Caco-2 (cell line): ENCODE measurements around the gene COL5A1. TPM values are rescaled to one million over a fixed set of nuclear protein-coding genes. Genes with fewer than 3 reads are reported as not detected.

ENCODE experiments used
- BruUV-seq: library from RNA; stranded (reverse); fragments of 400-500 nt; replicated peaks from 2 replicates; lab custom pipeline; 2021; lab: Mats Ljungman, UMichigan
- CTCF ChIA-PET: fragments of 300-600 bp; sonication (Branson Sonifier 250); formaldehyde crosslinking; loops from one replicate; lab custom pipeline; 2022; ENCODE audit warnings: antibody characterized with exemption; lab: Charles Lee
- POLR2A ChIA-PET: fragments of 300-600 bp; sonication (Branson Sonifier 250); formaldehyde crosslinking; loops from one replicate; lab custom pipeline; 2022; ENCODE audit warnings: antibody characterized with exemption; lab: Charles Lee
- DNase-seq, 2 experiments: peaks; one replicate each; pipeline versions ENCODE4 v3.0.0 to v3.0.0-alpha.2; 2020 to 2022
- H3K27me3 ChIP-seq: replicated peaks from 2 replicates; pipeline ENCODE4 v1.6.0; 2011; ENCODE audit warnings: low read length; ENCODE audit not compliant: control insufficient read depth, insufficient read depth
- H3K36me3 ChIP-seq: 2 replicates; pipeline ENCODE4 v1.5.1; 2011; ENCODE audit warnings: low read length; ENCODE audit not compliant: control insufficient read depth, insufficient read depth
- H3K4me1 ChIP-seq: fragments of 250-450 bp; sonication (Bioruptor Pico); 2 replicates; pipeline ENCODE4 v1.5.1; 2020; ENCODE audit warnings: mild to moderate bottlenecking
- H3K4me3 ChIP-seq: 2 replicates; pipeline ENCODE4 v1.5.1; 2011; ENCODE audit warnings: low read depth, mild to moderate bottlenecking, control low read depth, low read length
- H3K9me3 ChIP-seq: fragments of 250-450 bp; sonication (Bioruptor Pico); 2 replicates; pipeline ENCODE4 v1.5.1; 2020; ENCODE audit warnings: mild to moderate bottlenecking, moderate library complexity
- H3K27ac Mint-ChIP-seq: one replicate; pipeline ENCODE4 v1.8.0; 2022; ENCODE audit warnings: mixed read lengths; ENCODE audit not compliant: unreplicated experiment
- H3K27me3 Mint-ChIP-seq: one replicate; pipeline ENCODE4 v1.8.0; 2022; ENCODE audit warnings: mixed read lengths; ENCODE audit not compliant: insufficient read depth, unreplicated experiment
- H3K36me3 Mint-ChIP-seq: one replicate; pipeline ENCODE4 v1.8.0; 2022; ENCODE audit warnings: mild to moderate bottlenecking, mixed read lengths; ENCODE audit not compliant: insufficient read depth, unreplicated experiment
- H3K4me1 Mint-ChIP-seq: one replicate; pipeline ENCODE4 v1.8.0; 2022; ENCODE audit warnings: low read depth, mixed read lengths; ENCODE audit not compliant: unreplicated experiment
- H3K4me3 Mint-ChIP-seq: one replicate; pipeline ENCODE4 v1.8.0; 2022; ENCODE audit warnings: mild to moderate bottlenecking, moderate library complexity, mixed read lengths; ENCODE audit not compliant: unreplicated experiment
- H3K9me3 Mint-ChIP-seq: one replicate; pipeline ENCODE4 v1.8.0; 2022; ENCODE audit warnings: mixed read lengths; ENCODE audit not compliant: unreplicated experiment
- intact Hi-C: fragments of 100-400 bp; cut with micrococcal nuclease; formaldehyde crosslinking; loops from one replicate; pipeline ENCODE4 v1.10.0; 2022; ENCODE audit not compliant: unreplicated experiment
- total RNA-seq: library from RNA; stranded (reverse); gene quantifications from 2 replicates; pipeline ENCODE4 v1.2.3, GENCODE V29; 2022
- TF ChIP-seq, protein P1 (sequence below), 2 experiments: fragments of 200-600 bp in 1 of 2; IDR thresholded peaks; 1 replicate in 1 of 2; 2 replicates in 1 of 2; pipeline versions ENCODE4 v1.5.1 to v1.8.0; 2011 to 2022; ENCODE audit warnings: antibody characterized with exemption in 1 of 2, control low read depth in 1 of 2, inconsistent platforms in 1 of 2, low read depth in 1 of 2, low read length in 1 of 2, mild to moderate bottlenecking in 1 of 2, moderate library complexity in 1 of 2; ENCODE audit not compliant: insufficient read depth in 1 of 2, severe bottlenecking in 1 of 2, unreplicated experiment in 1 of 2

The COL5A1 gene
- total RNA-seq, 1 experiment from 2014 or later: 4.8 TPM

GRCh38 chr9:134789168-134789567 lies 147.6 kb downstream of the COL5A1 start:
- no peaks in the 10 kb centered on the region for H3K4me1 ChIP-seq
- H3K4me3 ChIP-seq: no peak overlapping the region
- TF ChIP-seq, protein P1, sequence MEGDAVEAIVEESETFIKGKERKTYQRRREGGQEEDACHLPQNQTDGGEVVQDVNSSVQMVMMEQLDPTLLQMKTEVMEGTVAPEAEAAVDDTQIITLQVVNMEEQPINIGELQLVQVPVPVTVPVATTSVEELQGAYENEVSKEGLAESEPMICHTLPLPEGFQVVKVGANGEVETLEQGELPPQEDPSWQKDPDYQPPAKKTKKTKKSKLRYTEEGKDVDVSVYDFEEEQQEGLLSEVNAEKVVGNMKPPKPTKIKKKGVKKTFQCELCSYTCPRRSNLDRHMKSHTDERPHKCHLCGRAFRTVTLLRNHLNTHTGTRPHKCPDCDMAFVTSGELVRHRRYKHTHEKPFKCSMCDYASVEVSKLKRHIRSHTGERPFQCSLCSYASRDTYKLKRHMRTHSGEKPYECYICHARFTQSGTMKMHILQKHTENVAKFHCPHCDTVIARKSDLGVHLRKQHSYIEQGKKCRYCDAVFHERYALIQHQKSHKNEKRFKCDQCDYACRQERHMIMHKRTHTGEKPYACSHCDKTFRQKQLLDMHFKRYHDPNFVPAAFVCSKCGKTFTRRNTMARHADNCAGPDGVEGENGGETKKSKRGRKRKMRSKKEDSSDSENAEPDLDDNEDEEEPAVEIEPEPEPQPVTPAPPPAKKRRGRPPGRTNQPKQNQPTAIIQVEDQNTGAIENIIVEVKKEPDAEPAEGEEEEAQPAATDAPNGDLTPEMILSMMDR (IDR thresholded peaks at IDR 0.05; ENCODE audit: insufficient read depth in 1 of 2, low read depth in 1 of 2, low read length in 1 of 2, severe bottlenecking in 1 of 2, unreplicated experiment in 1 of 2): no peak
- no peaks in the 10 kb centered on the region for H3K9me3 Mint-ChIP-seq
- intact Hi-C loops: no loop called here
- H3K27me3 ChIP-seq: no peaks in the 10 kb centered on the region
- peaks cover 10% of the 10 kb centered on the region for H3K27me3 Mint-ChIP-seq
- DNase-seq: no peak
- no peaks in the 10 kb centered on the region for H3K4me1 Mint-ChIP-seq
- H3K4me3 Mint-ChIP-seq: no peak overlapping the region
- H3K9me3 ChIP-seq: no peaks in the 10 kb centered on the region
- ChIA-PET CTCF (no interaction called here), POLR2A (no interaction called here)
- H3K36me3 Mint-ChIP-seq: no peaks in the 10 kb centered on the region
- no peak overlapping the region for H3K27ac Mint-ChIP-seq
- H3K36me3 ChIP-seq: no peaks in the 10 kb centered on the region
- no TSS peak for BruUV-seq

- H3K27ac Mint-ChIP-seq: no peak overlapping the region
- H3K4me3 ChIP-seq: no peak overlapping the region
- H3K9me3 ChIP-seq: no peaks in the 10 kb centered on the region
- H3K27me3 Mint-ChIP-seq: peaks cover 7% of the 10 kb centered on the region
- no peak overlapping the region for H3K4me3 Mint-ChIP-seq
- ChIA-PET POLR2A (no interaction called here), CTCF (no interaction called here)
- no peak for DNase-seq
- H3K36me3 Mint-ChIP-seq: no peaks in the 10 kb centered on the region
- TF ChIP-seq, protein P1 (IDR thresholded peaks at IDR 0.05; ENCODE audit: insufficient read depth in 1 of 2, low read depth in 1 of 2, low read length in 1 of 2, severe bottlenecking in 1 of 2, unreplicated experiment in 1 of 2): no peak
- intact Hi-C loops: no loop called here
- no peaks in the 10 kb centered on the region for H3K9me3 Mint-ChIP-seq
- no peaks in the 10 kb centered on the region for H3K27me3 ChIP-seq
- H3K4me1 ChIP-seq: no peaks in the 10 kb centered on the region
- H3K4me1 Mint-ChIP-seq: no peaks in the 10 kb centered on the region
- no peaks in the 10 kb centered on the region for H3K36me3 ChIP-seq
- no TSS peak for BruUV-seq
These were observed 149.4 kb downstream of the COL5A1 start for GRCh38 chr9:134791009-134791408.

DNA sequence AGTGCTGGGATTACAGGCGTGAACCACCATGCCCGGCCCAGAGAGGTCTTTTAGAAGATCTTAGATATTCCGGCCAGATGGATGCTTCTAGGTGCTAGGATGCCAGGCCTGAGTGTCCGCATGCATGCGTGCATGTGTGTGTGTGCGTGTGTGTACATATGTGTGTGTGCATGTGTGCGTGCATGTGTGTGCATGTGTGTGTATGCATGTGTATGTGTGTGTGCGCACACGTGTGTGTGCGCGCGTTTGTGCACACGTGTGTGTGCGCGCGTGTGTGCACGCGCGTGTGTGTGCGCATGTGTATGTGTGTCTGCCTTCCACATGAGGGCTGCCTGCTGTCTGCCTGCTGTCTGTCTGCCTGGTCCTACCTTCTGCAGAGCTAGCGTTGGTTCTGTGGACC lies 151.0 kb downstream of the COL5A1 start:
- no peaks in the 10 kb centered on the region for H3K27me3 ChIP-seq
- no peak overlapping the region for H3K4me3 ChIP-seq
- Mint-ChIP-seq H3K4me1 (no peaks in the 10 kb centered on the region), H3K27ac (no peak overlapping the region), H3K36me3 (no peaks in the 10 kb centered on the region), H3K27me3 (peaks cover 3% of the 10 kb centered on the region), H3K9me3 (no peaks in the 10 kb centered on the region), H3K4me3 (no peak overlapping the region)
- no TSS peak for BruUV-seq
- intact Hi-C loops: no loop called here
- POLR2A ChIA-PET: no interaction called here
- DNase-seq: no peak
- H3K4me1 ChIP-seq: no peaks in the 10 kb centered on the region
- no peaks in the 10 kb centered on the region for H3K9me3 ChIP-seq
- TF ChIP-seq, protein P1 (IDR thresholded peaks at IDR 0.05; ENCODE audit: insufficient read depth in 1 of 2, low read depth in 1 of 2, low read length in 1 of 2, severe bottlenecking in 1 of 2, unreplicated experiment in 1 of 2): no peak
- H3K36me3 ChIP-seq: no peaks in the 10 kb centered on the region
- CTCF ChIA-PET: no interaction called here
